IMR-90 (cell line): ENCODE measurements around the gene PPM1A. TPM values are rescaled to one million over a fixed set of nuclear protein-coding genes. Genes with fewer than 3 reads are reported as not detected.

Experiments
- ATAC-seq: fragments of 200-7000 bp; cut with Tn5 transposase; 2 replicates; pipeline ENCODE4 v1.9.1; 2020; ENCODE audit warnings: low read depth, mild to moderate bottlenecking, moderate library complexity
- BruUV-seq: library from RNA; stranded (reverse); fragments of 400-500 nt; replicated peaks from 2 replicates; lab custom pipeline; 2021; lab: Mats Ljungman, UMichigan
- CTCF ChIA-PET: fragments of 300-600 bp; formaldehyde crosslinking; extraction: SDS; loops from one replicate; lab custom pipeline; 2021; ENCODE audit warnings: antibody characterized with exemption; lab: Yijun Ruan, JAX
- POLR2A ChIA-PET: fragments of 300-600 bp; sonication (Branson Sonifier 250); formaldehyde crosslinking; loops from one replicate; lab custom pipeline; 2022; ENCODE audit warnings: antibody characterized with exemption; ENCODE audit not compliant: unreplicated experiment; lab: Charles Lee
- DNase-seq: peaks from one replicate; pipeline ENCODE4 v3.0.0; 2013
- H2AFZ ChIP-seq: replicated peaks from 2 replicates; pipeline ENCODE3; 2013; ENCODE audit warnings: low read length, mild to moderate bottlenecking; ENCODE audit not compliant: poor library complexity
- H2AK5ac ChIP-seq: 2 replicates; pipeline ENCODE4 v1.6.1; 2013; ENCODE audit warnings: low read depth, low read length, inconsistent platforms
- H2AK9ac ChIP-seq: replicated peaks from 2 replicates; pipeline ENCODE3; 2013; ENCODE audit warnings: mild to moderate bottlenecking, low read depth, low read length, moderate library complexity; ENCODE audit not compliant: poor library complexity
- H2BK120ac ChIP-seq: 2 replicates; pipeline ENCODE4 v1.6.1; 2013; ENCODE audit warnings: low read depth, low read length, inconsistent platforms
- H2BK15ac ChIP-seq: 3 replicates; pipeline ENCODE4 v1.6.1; 2013; ENCODE audit warnings: low read depth, low read length, inconsistent platforms
- H2BK20ac ChIP-seq: 2 replicates; pipeline ENCODE4 v1.6.1; 2013; ENCODE audit warnings: low read depth, mild to moderate bottlenecking, inconsistent platforms, low read length, moderate library complexity
- H2BK5ac ChIP-seq: 2 replicates; pipeline ENCODE4 v1.6.1; 2013; ENCODE audit warnings: mild to moderate bottlenecking, low read depth, low read length, inconsistent platforms; ENCODE audit not compliant: poor library complexity, severe bottlenecking
- H3K14ac ChIP-seq: replicated peaks from 2 replicates; pipeline ENCODE4 v1.6.1; 2013; ENCODE audit warnings: low read depth, low read length, inconsistent platforms
- H3K18ac ChIP-seq: 2 replicates; pipeline ENCODE4 v1.6.1; 2013; ENCODE audit warnings: low read depth, low read length, control low read depth
- H3K23ac ChIP-seq: 2 replicates; pipeline ENCODE4 v1.6.1; 2013; ENCODE audit warnings: low read depth, low read length, inconsistent platforms
- H3K27ac ChIP-seq: 2 replicates; pipeline ENCODE4 v1.5.1; 2013; ENCODE audit warnings: mild to moderate bottlenecking, control low read depth, low read length; ENCODE audit not compliant: insufficient read depth
- H3K27me3 ChIP-seq: 2 replicates; pipeline ENCODE4 v1.6.1; 2013; ENCODE audit warnings: low read length; ENCODE audit not compliant: control insufficient read depth, insufficient read depth
- H3K36me3 ChIP-seq: 2 replicates; pipeline ENCODE4 v1.6.1; 2013; ENCODE audit warnings: low read length, mixed read lengths; ENCODE audit not compliant: control insufficient read depth, insufficient read depth
- H3K4ac ChIP-seq: 2 replicates; pipeline ENCODE4 v1.6.1; 2013; ENCODE audit warnings: low read depth, low read length, inconsistent platforms
- H3K4me1 ChIP-seq: 2 replicates; pipeline ENCODE4 v1.6.1; 2013; ENCODE audit warnings: low read length, mixed read lengths; ENCODE audit not compliant: control insufficient read depth, insufficient read depth
- H3K4me2 ChIP-seq: 2 replicates; pipeline ENCODE4 v1.6.1; 2013; ENCODE audit warnings: low read depth, mild to moderate bottlenecking, control low read depth, low read length, moderate library complexity
- H3K4me3 ChIP-seq: 2 replicates; pipeline ENCODE4 v1.5.1; 2013; ENCODE audit warnings: low read depth, mild to moderate bottlenecking, control low read depth, low read length, moderate library complexity; ENCODE audit not compliant: insufficient read depth
- H3K56ac ChIP-seq: 2 replicates; pipeline ENCODE4 v1.6.1; 2013; ENCODE audit warnings: low read length, inconsistent platforms; ENCODE audit not compliant: insufficient read depth; ENCODE audit errors: extremely low read depth
- H3K79me1 ChIP-seq, 2 experiments: 2 replicates each; pipeline ENCODE4 v1.6.1; 2013; ENCODE audit warnings: low read length in 2 of 2, inconsistent platforms in 1 of 2, low read depth in 1 of 2
- H3K9ac ChIP-seq: 2 replicates; pipeline ENCODE4 v1.6.1; 2013; ENCODE audit warnings: low read depth, low read length, control low read depth
- H3K9me1 ChIP-seq: 2 replicates; pipeline ENCODE4 v1.6.1; 2013; ENCODE audit warnings: low read length, inconsistent platforms; ENCODE audit not compliant: insufficient read depth
- H3K9me3 ChIP-seq: 2 replicates; pipeline ENCODE4 v1.6.1; 2013; ENCODE audit warnings: low read length; ENCODE audit not compliant: control insufficient read depth, insufficient read depth
- H4K20me1 ChIP-seq: 2 replicates; pipeline ENCODE4 v1.6.1; 2013; ENCODE audit warnings: low read length, inconsistent platforms; ENCODE audit not compliant: insufficient read depth
- H4K5ac ChIP-seq: 2 replicates; pipeline ENCODE4 v1.6.1; 2013; ENCODE audit warnings: mild to moderate bottlenecking, low read depth, low read length, control low read depth
- H4K8ac ChIP-seq, 2 experiments: 2 replicates each; pipeline ENCODE4 v1.6.1; 2013; ENCODE audit warnings: low read depth in 2 of 2, low read length in 2 of 2, control low read depth in 1 of 2, inconsistent platforms in 1 of 2
- H4K91ac ChIP-seq: 2 replicates; pipeline ENCODE4 v1.6.1; 2013; ENCODE audit warnings: low read depth, low read length, inconsistent platforms; ENCODE audit not compliant: insufficient read depth
- CEBPB ChIP-seq: IDR thresholded peaks from 2 replicates; pipeline ENCODE4 v1.6.1; 2012; ENCODE audit warnings: low read depth, low read length, improper control_type of control experiment
- CHD1 ChIP-seq: IDR thresholded peaks from 2 replicates; pipeline ENCODE4 v1.6.1; 2012; ENCODE audit warnings: low read depth, low read length, improper control_type of control experiment
- MAFK ChIP-seq: IDR thresholded peaks from 2 replicates; pipeline ENCODE4 v1.6.1; 2012; ENCODE audit warnings: low read depth, low read length, improper control_type of control experiment
- MXI1 ChIP-seq: IDR thresholded peaks from 2 replicates; pipeline ENCODE4 v1.6.1; 2012; ENCODE audit warnings: low read depth, mild to moderate bottlenecking, low read length, moderate library complexity, borderline replicate concordance
- POLR2A ChIP-seq: IDR thresholded peaks from 2 replicates; pipeline ENCODE4 v1.6.1; 2012; ENCODE audit warnings: mild to moderate bottlenecking, low read depth, low read length
- RAD21 ChIP-seq: IDR thresholded peaks from 2 replicates; pipeline ENCODE4 v1.6.1; 2012; ENCODE audit warnings: low read length, improper control_type of control experiment
- WGBS, 2 experiments: methylation state at CpG; one replicate each; pipeline versions ENCODE4 v1.1.5 to v1.1.7; 2013; ENCODE audit warnings: missing lambda C conversion rate in 2 of 2; ENCODE audit not compliant: insufficient read length in 1 of 2; ENCODE audit errors: extremely low coverage in 2 of 2; 5-methylcytosine and 5-hydroxymethylcytosine counted together
- dilution Hi-C: fragments of 300-500 bp; cut with HindIII; formaldehyde crosslinking; loops from one replicate; pipeline ENCODE4 v1.14.3; 2018; ENCODE audit warnings: low sequenced_read_pairs; ENCODE audit not compliant: unreplicated experiment
- in situ Hi-C: fragments of 300-500 bp; cut with MboI; formaldehyde crosslinking; loops from 3 replicates; pipeline ENCODE4 v1.14.3; 2019; ENCODE audit warnings: low sequenced_read_pairs, inconsistent platforms, mixed read lengths
- intact Hi-C: fragments of 100-400 bp; cut with micrococcal nuclease; formaldehyde crosslinking; loops from 2 replicates; pipeline ENCODE4 v1.10.0; 2022
- polyA plus RNA-seq, 3 experiments: library from polyadenylated mRNA; depleted of rRNA; stranded (reverse); fragments of >200 nt; gene quantifications; 2 replicates each; pipeline ENCODE4 v1.2.3, GENCODE V29; 2012; ENCODE audit warnings: low replicate concordance in 1 of 3
- total RNA-seq: library from RNA; depleted of rRNA; stranded (reverse); fragments of >200 nt; gene quantifications from 2 replicates; pipeline ENCODE4 v1.2.3, GENCODE V29; 2012
- TF ChIP-seq, protein P1 (sequence below): conservative IDR thresholded peaks from 2 replicates; pipeline ENCODE4 v1.5.1; 2012; ENCODE audit warnings: mild to moderate bottlenecking, low read depth, low read length, improper control_type of control experiment
- TF ChIP-seq, protein P2 (sequence below): fragments of 150-350 bp; IDR thresholded peaks from 2 replicates; pipeline ENCODE4 v1.6.1; 2016; ENCODE audit warnings: low read depth, mild to moderate bottlenecking, low read length, moderate library complexity, borderline replicate concordance
- TF ChIP-seq, protein P3 (sequence below): fragments of 150-350 bp; IDR thresholded peaks from 2 replicates; pipeline ENCODE4 v1.6.1; 2017; ENCODE audit warnings: mild to moderate bottlenecking, antibody characterized with exemption, low read length, low read depth

PPM1A gene
- total and polyA plus RNA-seq, 2 of the 4 experiments (the other 2 are of a cell fraction) = 14.3 to 15.1 TPM

- H3K4me3 ChIP-seq = no peak overlapping the region
- H2BK15ac ChIP-seq = no peak overlapping the region
- BruUV-seq = no TSS peak
- no peak overlapping the region for H3K14ac ChIP-seq
- no peak overlapping the region for H2AK5ac ChIP-seq
- no peak overlapping the region for H2BK120ac ChIP-seq
- no peak overlapping the region for H3K23ac ChIP-seq
- no peak overlapping the region for H4K91ac ChIP-seq
- no peak overlapping the region for H3K18ac ChIP-seq
- DNase-seq (no peak), ATAC-seq (no peak)
- H2BK20ac ChIP-seq = no peak overlapping the region
- H3K9me1 ChIP-seq = peaks cover 3% of the 10 kb centered on the region; the same call in 1 of the 2 replicates
- 0 out of 2 replicates have a peak, but pooled peaks cover 2% of the 10 kb centered on the region for H3K36me3 ChIP-seq
- H3K4me1 ChIP-seq = no peaks in the 10 kb centered on the region
- no peak overlapping the region for H2AK9ac ChIP-seq
- no peak overlapping the region for H2AFZ ChIP-seq
- TF ChIP-seq, protein P1, sequence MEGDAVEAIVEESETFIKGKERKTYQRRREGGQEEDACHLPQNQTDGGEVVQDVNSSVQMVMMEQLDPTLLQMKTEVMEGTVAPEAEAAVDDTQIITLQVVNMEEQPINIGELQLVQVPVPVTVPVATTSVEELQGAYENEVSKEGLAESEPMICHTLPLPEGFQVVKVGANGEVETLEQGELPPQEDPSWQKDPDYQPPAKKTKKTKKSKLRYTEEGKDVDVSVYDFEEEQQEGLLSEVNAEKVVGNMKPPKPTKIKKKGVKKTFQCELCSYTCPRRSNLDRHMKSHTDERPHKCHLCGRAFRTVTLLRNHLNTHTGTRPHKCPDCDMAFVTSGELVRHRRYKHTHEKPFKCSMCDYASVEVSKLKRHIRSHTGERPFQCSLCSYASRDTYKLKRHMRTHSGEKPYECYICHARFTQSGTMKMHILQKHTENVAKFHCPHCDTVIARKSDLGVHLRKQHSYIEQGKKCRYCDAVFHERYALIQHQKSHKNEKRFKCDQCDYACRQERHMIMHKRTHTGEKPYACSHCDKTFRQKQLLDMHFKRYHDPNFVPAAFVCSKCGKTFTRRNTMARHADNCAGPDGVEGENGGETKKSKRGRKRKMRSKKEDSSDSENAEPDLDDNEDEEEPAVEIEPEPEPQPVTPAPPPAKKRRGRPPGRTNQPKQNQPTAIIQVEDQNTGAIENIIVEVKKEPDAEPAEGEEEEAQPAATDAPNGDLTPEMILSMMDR = no peak
- TF ChIP-seq, protein P2, sequence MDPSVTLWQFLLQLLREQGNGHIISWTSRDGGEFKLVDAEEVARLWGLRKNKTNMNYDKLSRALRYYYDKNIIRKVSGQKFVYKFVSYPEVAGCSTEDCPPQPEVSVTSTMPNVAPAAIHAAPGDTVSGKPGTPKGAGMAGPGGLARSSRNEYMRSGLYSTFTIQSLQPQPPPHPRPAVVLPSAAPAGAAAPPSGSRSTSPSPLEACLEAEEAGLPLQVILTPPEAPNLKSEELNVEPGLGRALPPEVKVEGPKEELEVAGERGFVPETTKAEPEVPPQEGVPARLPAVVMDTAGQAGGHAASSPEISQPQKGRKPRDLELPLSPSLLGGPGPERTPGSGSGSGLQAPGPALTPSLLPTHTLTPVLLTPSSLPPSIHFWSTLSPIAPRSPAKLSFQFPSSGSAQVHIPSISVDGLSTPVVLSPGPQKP = no peak
- no peak for TF ChIP-seq RAD21
- TF ChIP-seq MAFK = no peak
- no peak for TF ChIP-seq POLR2A
- TF ChIP-seq CEBPB = no peak
- TF ChIP-seq MXI1 = no peak
- TF ChIP-seq, protein P3, sequence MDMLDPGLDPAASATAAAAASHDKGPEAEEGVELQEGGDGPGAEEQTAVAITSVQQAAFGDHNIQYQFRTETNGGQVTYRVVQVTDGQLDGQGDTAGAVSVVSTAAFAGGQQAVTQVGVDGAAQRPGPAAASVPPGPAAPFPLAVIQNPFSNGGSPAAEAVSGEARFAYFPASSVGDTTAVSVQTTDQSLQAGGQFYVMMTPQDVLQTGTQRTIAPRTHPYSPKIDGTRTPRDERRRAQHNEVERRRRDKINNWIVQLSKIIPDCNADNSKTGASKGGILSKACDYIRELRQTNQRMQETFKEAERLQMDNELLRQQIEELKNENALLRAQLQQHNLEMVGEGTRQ = no peak
- no peak for TF ChIP-seq CHD1
- WGBS, 2 experiments = no CpG with 5 or more reads among the region's 4 CpGs
- ChIA-PET POLR2A (no interaction called here), CTCF (interaction anchor here (0.9 kb wide), 1 partner anchor 23 kb away, joined by 3 read pairs; no protein-coding TSS in a partner anchor)
- peaks cover 24% of the 10 kb centered on the region for H4K20me1 ChIP-seq
- in situ Hi-C loops (no loop called here), intact Hi-C loops (no loop called here), dilution Hi-C loops (no loop called here)
- H3K4ac ChIP-seq = no peak overlapping the region
- H4K8ac ChIP-seq = no peak overlapping the region
- H2BK5ac ChIP-seq = no peak overlapping the region
- no peaks in the 10 kb centered on the region for H3K9me3 ChIP-seq
- no peak overlapping the region for H3K27ac ChIP-seq
- H3K4me2 ChIP-seq = no peak overlapping the region
- H4K5ac ChIP-seq = no peak overlapping the region
- H3K27me3 ChIP-seq = no peaks in the 10 kb centered on the region
- H3K9ac ChIP-seq = no peak overlapping the region
- peaks cover 27 to 54% of the 10 kb centered on the region in 2 experiments for H3K79me1 ChIP-seq
- H3K56ac ChIP-seq = no peak overlapping the region
These were observed 26.9 kb downstream of the PPM1A start for GRCh38 chr14:60275932-60276331.
